Pancreas (tissue), 10 donors: ENCODE results near the gene TOR4A. TPM values are rescaled to one million over a fixed set of nuclear protein-coding genes. Genes with fewer than 3 reads are reported as not detected.

ENCODE experiments used
- ATAC-seq, 4 donors: fragments of 200-7000 bp; cut with Tn5 transposase; one replicate each; pipeline versions ENCODE4 v1.8.0 to v1.9.1; 2020; ENCODE audit warnings: mild to moderate bottlenecking in 4 of 4, moderate library complexity in 4 of 4
- DNase-seq, 6 donors: peaks; one replicate each; pipeline ENCODE4 v3.0.0-alpha.2; 2020
- FAIRE-seq: peaks from 2 replicates; lab custom pipeline; 2012; peaks lifted over from hg19 to GRCh38; lab: Jason Lieb, UNC
- H3K27ac ChIP-seq, 4 donors: fragments of 200-600 bp; sonication (generic); 1 replicate in 3 of 4; 2 replicates in 1 of 4; pipeline versions ENCODE4 v1.5.0 to v1.8.0; 2020
- H3K27me3 ChIP-seq, 4 donors: fragments of 200-600 bp; one replicate each; pipeline ENCODE4 v1.8.0; 2021
- H3K36me3 ChIP-seq, 3 donors: fragments of 200-600 bp; sonication (generic) in 1 of 3; one replicate each; pipeline versions ENCODE4 v1.5.0 to v1.8.0; 2020 to 2021
- H3K4me1 ChIP-seq, 3 donors: fragments of 200-600 bp; one replicate each; pipeline ENCODE4 v1.8.0; 2021
- H3K4me3 ChIP-seq, 4 donors: fragments of 200-600 bp; sonication (generic) in 2 of 4; one replicate each; pipeline versions ENCODE4 v1.5.0 to v1.8.0; 2020 to 2021
- H3K9me3 ChIP-seq, 4 donors: fragments of 200-600 bp; one replicate each; pipeline ENCODE4 v1.8.0; 2021
- WGBS, 2 donors: extraction: QIAGEN DNeasy Blood & Tissue Kit; methylation state at CpG; one replicate each; pipeline ENCODE4 v1.1.7; 2013; 5-methylcytosine and 5-hydroxymethylcytosine counted together
- intact Hi-C, 3 donors: fragments of 100-400 bp; cut with DNase I; formaldehyde crosslinking; loops; one replicate each; pipeline versions ENCODE4 v1.11.1 to v1.14.2; 2022
- polyA plus RNA-seq, 2 donors: library from polyadenylated mRNA; stranded (reverse); fragments of 200-250 nt; gene quantifications; one replicate each; pipeline ENCODE4 v1.2.3, GENCODE V29; 2013
- total RNA-seq, 6 donors: library from RNA; stranded (reverse); fragmentation: NEBNext Ultra II Directional in 4 of 6; extraction: Animal tissue kit (Norgen Biotek cat#: 25700) in 4 of 6; gene quantifications; one replicate each; pipeline versions ENCODE4 v1.2.1 to v1.2.4, GENCODE V29; 2021 to 2023
- TF ChIP-seq, protein P1 (sequence below), 4 donors: fragments of 200-600 bp; sonication (generic) in 3 of 4; IDR thresholded peaks; one replicate each; pipeline versions ENCODE4 v1.5.0 to v1.8.0; 2021; ENCODE audit warnings: antibody characterized with exemption in 4 of 4
- donor health status: healthy with polysubstance abuse.
- donor health status: DM: no; HTN: no; CAD: no; lungs with moderate emphysema.
- donor health status: DM: no; HTN: no; CAD: no.
- donor health status: control.
- donor health status: control.
- donor health status: Bipolar disorder and iron deficiency.
- donor health status: DM: yes; HTN: yes; CAD: no.
- donor health status: DM: no; HTN: no; CAD: no.
- donor health status: DM: no; HTN: no; CAD: no.
- donor health status: DM: yes; HTN: yes; CAD: no.

The TOR4A gene
- total and polyA plus RNA-seq, 8 donors, result 1.4 to 6.8 (median 4.2) TPM

DNA sequence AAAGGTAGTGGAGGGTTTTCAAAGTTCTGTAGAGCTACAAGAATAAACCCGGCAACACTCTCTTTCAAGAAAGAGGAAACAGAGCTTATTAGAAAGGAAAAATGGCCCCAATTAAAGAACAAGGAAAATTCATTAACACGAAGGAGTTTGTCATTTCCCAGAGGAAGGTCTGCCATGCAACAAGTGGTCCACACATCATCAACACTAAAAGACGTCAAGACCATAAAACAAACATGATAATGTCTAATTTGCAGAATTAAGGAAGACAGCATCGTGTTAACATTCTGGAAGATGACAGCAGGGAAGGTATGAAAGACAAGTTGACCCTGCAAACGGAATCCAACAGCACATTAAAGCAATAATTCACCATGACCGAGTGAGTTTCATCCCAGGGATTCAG is 53.2 kb downstream of the TOR4A start:
- H3K27me3 ChIP-seq, result no peaks in the 10 kb centered on the region
- intact Hi-C loops, result no loop called here
- no peaks in the 10 kb centered on the region for H3K36me3 ChIP-seq
- no peak for DNase-seq
- H3K27ac ChIP-seq, result no peak overlapping the region
- TF ChIP-seq, protein P1, sequence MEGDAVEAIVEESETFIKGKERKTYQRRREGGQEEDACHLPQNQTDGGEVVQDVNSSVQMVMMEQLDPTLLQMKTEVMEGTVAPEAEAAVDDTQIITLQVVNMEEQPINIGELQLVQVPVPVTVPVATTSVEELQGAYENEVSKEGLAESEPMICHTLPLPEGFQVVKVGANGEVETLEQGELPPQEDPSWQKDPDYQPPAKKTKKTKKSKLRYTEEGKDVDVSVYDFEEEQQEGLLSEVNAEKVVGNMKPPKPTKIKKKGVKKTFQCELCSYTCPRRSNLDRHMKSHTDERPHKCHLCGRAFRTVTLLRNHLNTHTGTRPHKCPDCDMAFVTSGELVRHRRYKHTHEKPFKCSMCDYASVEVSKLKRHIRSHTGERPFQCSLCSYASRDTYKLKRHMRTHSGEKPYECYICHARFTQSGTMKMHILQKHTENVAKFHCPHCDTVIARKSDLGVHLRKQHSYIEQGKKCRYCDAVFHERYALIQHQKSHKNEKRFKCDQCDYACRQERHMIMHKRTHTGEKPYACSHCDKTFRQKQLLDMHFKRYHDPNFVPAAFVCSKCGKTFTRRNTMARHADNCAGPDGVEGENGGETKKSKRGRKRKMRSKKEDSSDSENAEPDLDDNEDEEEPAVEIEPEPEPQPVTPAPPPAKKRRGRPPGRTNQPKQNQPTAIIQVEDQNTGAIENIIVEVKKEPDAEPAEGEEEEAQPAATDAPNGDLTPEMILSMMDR (IDR thresholded peaks at IDR 0.05), result no peak
- H3K9me3 ChIP-seq, result no peaks in the 10 kb centered on the region
- H3K4me1 ChIP-seq, result no peaks in the 10 kb centered on the region
- no peak for FAIRE-seq
- WGBS, 2 donors, result 66 to 79% methylated on average over 6 of the region's 6 CpGs
- ATAC-seq, result no peak
- no peak overlapping the region for H3K4me3 ChIP-seq

GRCh38 chr9:137331929-137332328 is 54.4 kb downstream of the TOR4A start:
- WGBS, 2 donors, result 91 to 95% methylated on average over 9 of the region's 9 CpGs
- Histone ChIP-seq H3K27ac (no peak overlapping the region), H3K27me3 (no peaks in the 10 kb centered on the region), H3K4me3 (no peak overlapping the region), H3K36me3 (no peaks in the 10 kb centered on the region), H3K4me1 (no peaks in the 10 kb centered on the region), H3K9me3 (no peaks in the 10 kb centered on the region)
- intact Hi-C loops, result no loop called here
- no peak for ATAC-seq
- TF ChIP-seq, protein P1 (IDR thresholded peaks at IDR 0.05), result no peak
- no peak for DNase-seq
- FAIRE-seq, result no peak

Other genes starting within 250 kb of the TOR4A start
- gene ABCA2, start 249.5 kb upstream of the TOR4A start, total RNA-seq, result 10 to 100 TPM; 16.2 to 32.6 (median 25.4) TPM
- 10 to 100 TPM; 70.4 to 80.0 TPM for gene ABCA2, start 249.5 kb upstream of the TOR4A start, polyA plus RNA-seq
- gene FUT7, start 245.6 kb upstream of the TOR4A start, total RNA-seq, result under 1 TPM in 2 of 6 donors, not detected in 4; 0.18 to 0.19 TPM
- under 1 TPM in 1 of 2 donors, not detected in 1; 0.12 TPM for gene FUT7, start 245.6 kb upstream of the TOR4A start, polyA plus RNA-seq
- gene NPDC1, start 231.5 kb upstream of the TOR4A start, total RNA-seq, result 10 to 100 TPM; 31.5 to 70.9 (median 36.8) TPM
- gene NPDC1, start 231.5 kb upstream of the TOR4A start, polyA plus RNA-seq, result 100 to 1,000 TPM; 183 to 328 TPM
- 1 to 10 TPM in 5 of 6 donors, under 1 TPM in 1; 0.91 to 4.5 (median 2.0) TPM for gene ENTPD2, start 223.7 kb upstream of the TOR4A start, total RNA-seq
- 1 to 10 TPM; 4.5 to 6.5 TPM for gene ENTPD2, start 223.7 kb upstream of the TOR4A start, polyA plus RNA-seq
- gene SAPCD2, start 207.2 kb upstream of the TOR4A start, total RNA-seq, result under 1 TPM; 0.04 to 0.97 (median 0.45) TPM
- gene SAPCD2, start 207.2 kb upstream of the TOR4A start, polyA plus RNA-seq, result under 1 TPM; 0.30 to 0.38 TPM
- gene UAP1L1, start 200.2 kb upstream of the TOR4A start, total RNA-seq, result 10 to 100 TPM in 1 of 6 donors, 1 to 10 TPM in 5; 5.2 to 13.6 (median 5.9) TPM
- 10 to 100 TPM; 10.5 to 14.4 TPM for gene UAP1L1, start 200.2 kb upstream of the TOR4A start, polyA plus RNA-seq
- gene MAN1B1, start 190.7 kb upstream of the TOR4A start, total RNA-seq, result 10 to 100 TPM; 22.0 to 33.5 (median 26.0) TPM
- gene MAN1B1, start 190.7 kb upstream of the TOR4A start, polyA plus RNA-seq, result 10 to 100 TPM; 83.6 to 86.0 TPM
- gene DPP7, start 163.0 kb upstream of the TOR4A start, total RNA-seq, result 100 to 1,000 TPM in 2 of 6 donors, 10 to 100 TPM in 4; 87.3 to 113 (median 98.8) TPM
- 100 to 1,000 TPM; 497 to 526 TPM for gene DPP7, start 163.0 kb upstream of the TOR4A start, polyA plus RNA-seq
- gene GRIN1, start 138.6 kb upstream of the TOR4A start, total RNA-seq, result under 1 TPM in 4 of 6 donors, not detected in 2; 0.08 to 0.44 (median 0.22) TPM
- gene GRIN1, start 138.6 kb upstream of the TOR4A start, polyA plus RNA-seq, result under 1 TPM; 0.21 to 0.53 TPM
- under 1 TPM; 0.28 to 0.90 (median 0.49) TPM for gene LRRC26, start 107.7 kb upstream of the TOR4A start, total RNA-seq
- gene LRRC26, start 107.7 kb upstream of the TOR4A start, polyA plus RNA-seq, result not detected
- not detected for gene TMEM210, start 105.7 kb upstream of the TOR4A start, total RNA-seq
- not detected for gene TMEM210, start 105.7 kb upstream of the TOR4A start, polyA plus RNA-seq
- 10 to 100 TPM; 22.2 to 39.4 (median 31.5) TPM for gene ANAPC2, start 89.2 kb upstream of the TOR4A start, total RNA-seq
- gene ANAPC2, start 89.2 kb upstream of the TOR4A start, polyA plus RNA-seq, result 100 to 1,000 TPM in 1 of 2 donors, 10 to 100 TPM in 1; 99.9 to 122 TPM
- 10 to 100 TPM; 30.8 to 45.2 (median 38.3) TPM for gene SSNA1, start 89.0 kb upstream of the TOR4A start, total RNA-seq
- 10 to 100 TPM; 67.4 to 81.0 TPM for gene SSNA1, start 89.0 kb upstream of the TOR4A start, polyA plus RNA-seq
- 100 to 1,000 TPM in 1 of 6 donors, 10 to 100 TPM in 5; 50.3 to 110 (median 74.8) TPM for gene TPRN, start 77.0 kb upstream of the TOR4A start, total RNA-seq
- 10 to 100 TPM; 48.7 to 66.5 TPM for gene TPRN, start 77.0 kb upstream of the TOR4A start, polyA plus RNA-seq
- 10 to 100 TPM in 5 of 6 donors, 1 to 10 TPM in 1; 9.7 to 19.0 (median 13.1) TPM for gene TMEM203, start 72.1 kb upstream of the TOR4A start, total RNA-seq
- gene TMEM203, start 72.1 kb upstream of the TOR4A start, polyA plus RNA-seq, result 10 to 100 TPM; 16.9 to 22.8 TPM
- gene NDOR1, start 72.0 kb upstream of the TOR4A start, total RNA-seq, result 10 to 100 TPM in 1 of 6 donors, 1 to 10 TPM in 5; 4.6 to 12.9 (median 6.5) TPM
- gene NDOR1, start 72.0 kb upstream of the TOR4A start, polyA plus RNA-seq, result 10 to 100 TPM in 1 of 2 donors, 1 to 10 TPM in 1; 9.7 to 25.4 TPM
- gene RNF208, start 55.5 kb upstream of the TOR4A start, total RNA-seq, result 1 to 10 TPM; 3.3 to 6.5 (median 3.4) TPM
- 10 to 100 TPM; 11.4 to 20.7 TPM for gene RNF208, start 55.5 kb upstream of the TOR4A start, polyA plus RNA-seq
- under 1 TPM in 2 of 6 donors, not detected in 4; 0.22 to 0.32 TPM for gene CYSRT1, start 52.6 kb upstream of the TOR4A start, total RNA-seq
- gene CYSRT1, start 52.6 kb upstream of the TOR4A start, polyA plus RNA-seq, result 1 to 10 TPM in 1 of 2 donors, under 1 TPM in 1; 0.87 to 1.3 TPM
- under 1 TPM in 1 of 6 donors, not detected in 5; 0.09 TPM for gene RNF224, start 50.2 kb upstream of the TOR4A start, total RNA-seq
- under 1 TPM; 0.61 TPM for gene RNF224, start 50.2 kb upstream of the TOR4A start, polyA plus RNA-seq
- under 1 TPM in 2 of 6 donors, not detected in 4; 0.12 to 0.19 TPM for gene SLC34A3, start 46.8 kb upstream of the TOR4A start, total RNA-seq
- under 1 TPM; 0.21 to 0.42 TPM for gene SLC34A3, start 46.8 kb upstream of the TOR4A start, polyA plus RNA-seq
- gene TUBB4B, start 36.4 kb upstream of the TOR4A start, total RNA-seq, result 10 to 100 TPM; 40.9 to 87.6 (median 64.7) TPM
- gene TUBB4B, start 36.4 kb upstream of the TOR4A start, polyA plus RNA-seq, result 100 to 1,000 TPM in 1 of 2 donors, 10 to 100 TPM in 1; 96.2 to 143 TPM
- gene STPG3, start 26.4 kb upstream of the TOR4A start, total RNA-seq, result not detected
- under 1 TPM in 1 of 2 donors, not detected in 1; 0.23 TPM for gene STPG3, start 26.4 kb upstream of the TOR4A start, polyA plus RNA-seq
- 10 to 100 TPM; 22.3 to 34.0 (median 29.0) TPM for gene NELFB, start 22.4 kb upstream of the TOR4A start, total RNA-seq
- 10 to 100 TPM; 28.7 to 34.2 TPM for gene NELFB, start 22.4 kb upstream of the TOR4A start, polyA plus RNA-seq
- gene NRARP, start 24.5 kb downstream of the TOR4A start, total RNA-seq, result 10 to 100 TPM in 4 of 6 donors, 1 to 10 TPM in 2; 7.5 to 23.4 (median 13.6) TPM
- 1 to 10 TPM; 1.3 to 2.7 TPM for gene NRARP, start 24.5 kb downstream of the TOR4A start, polyA plus RNA-seq
- gene EXD3, start 145.4 kb downstream of the TOR4A start, total RNA-seq, result 10 to 100 TPM in 3 of 6 donors, 1 to 10 TPM in 3; 8.1 to 16.5 (median 10.4) TPM
- 10 to 100 TPM; 43.1 to 57.3 TPM for gene EXD3, start 145.4 kb downstream of the TOR4A start, polyA plus RNA-seq
- gene NOXA1, start 145.7 kb downstream of the TOR4A start, total RNA-seq, result 10 to 100 TPM in 3 of 6 donors, 1 to 10 TPM in 3; 6.6 to 15.0 (median 10.0) TPM
- gene NOXA1, start 145.7 kb downstream of the TOR4A start, polyA plus RNA-seq, result 10 to 100 TPM; 40.0 to 45.5 TPM
- gene ENTPD8, start 163.6 kb downstream of the TOR4A start, total RNA-seq, result 1 to 10 TPM in 5 of 6 donors, under 1 TPM in 1; 0.98 to 3.8 (median 1.3) TPM
- gene ENTPD8, start 163.6 kb downstream of the TOR4A start, polyA plus RNA-seq, result 1 to 10 TPM; 3.9 to 4.7 TPM
- 10 to 100 TPM; 22.0 to 34.4 (median 26.3) TPM for gene NSMF, start 181.6 kb downstream of the TOR4A start, total RNA-seq
- 10 to 100 TPM; 68.6 to 81.0 TPM for gene NSMF, start 181.6 kb downstream of the TOR4A start, polyA plus RNA-seq